Testis (tissue), 2 donors: ENCODE results near the gene TEX2.

ENCODE experiments used
- CTCF ChIP-seq, 3 experiments: fragments of 450-650 bp in 2 of 3; fragments of 200-600 bp in 1 of 3; sonication (generic) in 1 of 3; IDR thresholded peaks; one replicate each; pipeline ENCODE4 v1.5.1; 2016 to 2019; ENCODE audit warnings: antibody characterized with exemption in 3 of 3, mild to moderate bottlenecking in 2 of 3, moderate library complexity in 1 of 3
- POLR2A ChIP-seq: fragments of 450-650 bp; IDR thresholded peaks from one replicate; pipeline ENCODE4 v1.6.1; 2017; ENCODE audit warnings: antibody characterized with exemption, mild to moderate bottlenecking, moderate library complexity

- TF ChIP-seq CTCF (IDR thresholded peaks at IDR 0.05), result no peak
- no peak for TF ChIP-seq POLR2A
Observed at GRCh38 chr17:64270885-64271284, 7.8 kb upstream of the TEX2 start.
